Activated CD8-positive, alpha-beta memory T cell treated with anti-CD3 and anti-CD28 coated beads, Interleukin-2, amount 50 U/mL, for 24 hours (primary cell): Measurements from ENCODE around the gene BSPRY.
"Not testable (repeated sequence)": the region's sequence is repeated elsewhere in the genome, so short reads cannot be mapped to it uniquely, and the experiment has no call there.

ENCODE experiments used
- DNase-seq: peaks from one replicate; pipeline ENCODE4 v3.0.0-alpha.2; 2020; ENCODE audit errors: extremely low read depth

Gene BSPRY

DNA sequence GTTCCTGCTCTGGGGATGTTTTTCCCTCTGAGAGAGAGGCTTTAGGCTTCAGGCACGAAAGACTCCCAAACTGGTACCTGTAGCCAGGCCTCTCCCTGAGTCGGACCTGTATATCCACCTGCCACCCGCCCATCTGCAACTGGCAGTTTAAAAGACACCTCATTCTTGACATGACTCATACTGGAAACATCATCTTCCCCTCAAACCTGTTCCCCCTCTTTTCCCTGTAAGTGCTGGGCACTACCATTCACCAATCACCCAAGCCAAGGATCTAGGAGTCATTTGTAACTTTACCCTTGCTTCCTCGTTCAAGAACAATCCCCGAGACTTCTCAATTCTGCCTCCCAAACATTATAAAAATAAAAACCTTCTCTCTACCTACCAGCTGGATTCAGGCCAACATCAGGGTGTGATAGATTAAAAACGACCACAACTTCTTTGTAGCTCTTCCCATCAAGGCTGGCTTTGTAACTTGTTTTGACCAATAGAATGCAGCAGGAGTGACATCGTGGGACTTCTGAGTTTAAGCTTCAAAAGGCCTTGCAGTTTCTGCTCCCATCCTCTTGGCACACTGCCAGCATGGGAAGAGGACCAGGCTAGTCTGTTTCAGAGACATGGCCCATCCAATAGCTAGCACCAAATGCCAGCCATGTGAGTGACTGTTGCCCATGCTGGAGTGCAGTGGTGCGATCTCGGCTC is 7.5 kb upstream of the BSPRY start:
- DNase-seq, result no peak

DNA sequence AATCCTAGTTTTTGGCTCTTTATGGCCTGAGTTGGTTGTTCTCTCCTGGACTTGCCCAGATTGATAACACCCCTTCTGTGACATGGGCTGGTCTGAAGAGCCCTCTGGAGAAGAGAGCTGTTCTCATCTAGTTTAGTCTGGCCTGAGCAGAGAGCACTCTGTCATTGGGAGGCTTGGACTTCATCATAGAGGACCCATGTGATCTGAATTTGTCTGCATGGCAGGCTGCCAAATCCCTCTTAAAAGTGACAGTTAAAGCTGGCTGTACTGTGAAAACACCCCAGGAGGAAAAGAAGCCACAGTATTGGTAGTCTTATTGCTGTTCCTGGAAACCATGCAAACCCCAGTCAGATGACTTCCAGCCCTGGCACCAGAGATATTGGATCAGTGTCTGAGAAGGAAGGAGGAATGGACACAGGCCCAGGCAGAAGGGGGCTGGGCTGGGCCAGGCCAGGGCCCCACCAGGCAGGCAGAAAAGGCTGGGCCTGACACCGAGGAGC is 5.6 kb upstream of the BSPRY start:
- DNase-seq, result no peak

DNA sequence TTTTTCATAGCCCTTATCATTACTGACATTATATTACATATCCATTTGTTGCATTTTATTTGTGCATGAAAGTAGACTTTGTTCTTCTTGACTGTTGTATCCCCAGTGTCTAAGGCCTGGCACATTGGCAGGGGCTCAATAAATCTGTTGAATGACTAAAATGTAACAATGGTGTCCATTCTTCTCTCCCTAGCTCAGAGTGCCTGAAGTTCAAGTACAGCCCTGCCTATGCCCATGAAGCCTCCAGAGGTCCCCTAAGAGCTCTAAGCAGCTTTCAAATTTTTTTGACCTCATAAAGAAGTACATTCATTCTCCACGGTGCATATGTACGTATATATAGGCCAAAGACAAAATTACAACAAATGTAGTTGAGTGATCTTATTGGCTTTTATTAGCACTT is 4.2 kb upstream of the BSPRY start:
- no peak for DNase-seq

DNA sequence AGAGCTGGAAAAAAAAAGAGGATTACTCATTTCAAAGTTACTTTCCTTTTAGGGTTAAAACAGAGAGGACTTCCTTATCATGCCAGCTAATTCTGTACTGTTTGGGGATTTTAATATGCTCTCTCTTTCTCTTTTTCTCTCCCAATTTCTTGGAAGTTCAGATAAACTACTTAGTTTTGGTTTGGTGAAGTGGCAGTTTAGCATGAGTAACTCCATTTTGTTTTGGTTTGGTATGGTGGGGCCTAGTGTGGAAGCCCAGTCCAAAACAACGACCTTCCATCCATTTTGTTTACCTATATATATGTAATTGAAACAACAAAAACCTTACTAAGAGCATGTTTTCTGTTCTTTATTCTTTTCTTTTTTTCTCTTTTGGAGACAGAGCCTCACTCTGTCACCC is 3.7 kb upstream of the BSPRY start:
- no peak for DNase-seq

DNA sequence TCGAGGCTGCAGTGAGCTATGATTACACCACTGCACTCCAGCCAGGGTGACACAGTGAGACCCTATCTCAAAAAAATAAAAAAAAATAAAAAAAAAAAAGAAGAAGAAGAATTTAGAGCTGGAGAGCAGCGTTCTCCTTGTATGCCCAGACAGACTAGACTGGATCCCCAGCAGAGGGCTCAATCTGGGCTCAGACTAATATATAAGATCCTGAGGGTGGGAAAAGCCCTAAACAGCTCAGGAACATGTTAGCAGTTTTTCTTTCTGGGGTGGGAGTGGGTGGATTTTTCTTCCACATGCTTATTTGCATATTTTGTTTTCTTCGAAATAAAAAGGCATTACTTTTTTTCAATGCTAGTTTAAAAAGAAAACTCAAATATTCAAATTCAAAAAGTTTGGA is 904 bp upstream of the BSPRY start:
- DNase-seq, result no peak

DNA sequence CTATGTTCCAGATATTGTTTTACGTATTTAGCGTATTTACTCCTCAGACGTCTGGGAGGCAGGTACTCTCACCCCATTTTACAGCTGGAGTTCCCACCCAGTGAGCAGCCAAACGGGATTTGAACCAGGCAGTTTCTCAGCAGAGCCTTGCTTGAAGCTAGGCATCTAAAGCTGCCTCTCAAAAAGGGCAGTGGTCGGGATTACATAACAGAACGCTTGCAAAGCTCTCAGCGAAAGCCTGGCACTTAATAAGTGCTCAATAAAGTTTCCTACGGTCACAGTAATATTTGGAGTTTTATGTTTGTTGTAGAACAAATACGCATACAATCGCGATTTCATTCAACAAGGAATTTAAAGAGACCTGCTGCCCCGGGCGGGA is 286 bp upstream of the BSPRY start:
- no peak for DNase-seq

DNA sequence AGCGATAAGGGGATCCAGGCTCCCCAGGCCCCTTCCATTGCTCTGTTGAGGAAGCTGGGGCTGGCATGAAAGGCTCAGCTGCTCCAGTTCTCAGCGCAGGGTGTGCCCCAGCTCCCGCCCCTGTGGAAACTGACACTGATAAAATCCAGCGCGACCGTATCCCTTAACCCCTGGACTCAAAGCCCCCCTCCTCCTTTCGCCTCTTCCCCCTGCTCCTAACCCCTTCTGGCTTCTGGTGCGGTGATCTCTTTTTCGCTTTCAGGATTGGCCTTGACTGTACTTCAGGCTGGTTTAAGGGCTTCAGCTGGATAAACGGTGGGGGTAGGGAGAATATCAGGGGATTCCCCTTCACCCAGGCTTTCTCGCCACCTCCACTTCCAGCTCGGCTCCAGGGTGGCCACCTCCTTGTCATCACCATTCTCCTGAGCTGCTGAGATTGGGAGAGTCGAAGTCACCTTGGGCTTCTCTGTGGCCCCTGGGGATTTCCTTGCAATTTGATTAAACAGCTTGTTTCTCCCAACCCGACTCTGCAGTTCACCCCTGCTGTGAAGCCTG is 843 bp downstream of the BSPRY start:
- no peak for DNase-seq

DNA sequence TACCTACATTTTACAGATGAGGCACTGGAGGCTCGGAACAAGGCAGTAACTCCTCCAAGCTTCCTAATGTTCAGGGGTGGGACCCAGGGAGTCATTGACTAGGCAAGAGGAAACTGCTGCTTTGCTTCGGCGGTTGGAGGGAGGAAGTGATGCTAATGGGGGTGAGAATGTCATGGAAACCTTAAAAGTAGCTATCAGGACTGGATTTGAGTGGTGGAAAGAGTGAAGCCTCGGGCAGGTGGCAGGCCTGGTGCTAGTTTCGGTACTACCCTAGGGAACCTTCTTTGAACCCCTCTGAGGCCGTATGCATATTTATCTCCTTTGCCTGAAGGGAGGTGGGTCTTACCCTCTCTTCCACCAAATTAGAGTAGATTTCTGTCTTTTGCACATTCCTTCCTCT is 1.6 kb downstream of the BSPRY start:
- no peak for DNase-seq

DNA sequence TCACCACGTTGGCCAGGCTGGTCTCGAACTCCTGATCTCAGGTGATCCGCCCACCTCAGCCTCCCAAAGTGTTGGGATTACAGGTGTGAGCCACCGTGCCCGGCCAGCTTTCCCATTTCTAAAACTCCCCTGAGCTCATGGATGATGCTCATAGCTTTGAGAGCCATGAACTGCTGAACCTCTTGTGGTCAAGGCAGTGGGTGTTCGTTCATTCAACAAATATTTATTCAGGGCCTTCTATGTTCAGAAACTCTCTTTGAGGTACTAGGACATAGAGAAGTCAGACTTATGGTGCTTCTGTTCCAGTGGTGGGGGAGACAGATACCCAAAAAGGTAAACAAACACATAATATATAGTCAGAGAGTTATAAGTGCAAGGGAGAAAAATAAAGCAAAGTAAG is 2.7 kb downstream of the BSPRY start:
- no peak for DNase-seq

DNA sequence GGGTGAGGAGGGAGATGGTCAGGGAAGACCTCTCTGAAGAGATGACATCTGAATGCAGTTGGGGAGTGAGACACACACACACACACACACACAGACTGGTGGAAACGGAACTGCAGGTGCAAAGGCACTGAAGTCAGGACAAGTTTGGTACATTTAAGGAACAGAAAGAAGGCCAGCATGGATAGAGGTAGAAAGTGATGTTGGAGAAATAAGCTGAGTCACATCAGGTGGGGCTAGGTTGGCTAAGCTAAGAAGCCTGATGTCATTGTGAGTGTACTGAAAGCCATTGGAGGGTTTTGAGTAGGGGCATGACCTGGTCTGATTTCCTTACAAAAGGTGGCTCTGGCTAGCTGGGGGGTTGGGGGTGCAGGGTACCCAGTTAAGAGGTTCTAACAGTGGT is 3.1 kb downstream of the BSPRY start:
- no peak for DNase-seq

DNA sequence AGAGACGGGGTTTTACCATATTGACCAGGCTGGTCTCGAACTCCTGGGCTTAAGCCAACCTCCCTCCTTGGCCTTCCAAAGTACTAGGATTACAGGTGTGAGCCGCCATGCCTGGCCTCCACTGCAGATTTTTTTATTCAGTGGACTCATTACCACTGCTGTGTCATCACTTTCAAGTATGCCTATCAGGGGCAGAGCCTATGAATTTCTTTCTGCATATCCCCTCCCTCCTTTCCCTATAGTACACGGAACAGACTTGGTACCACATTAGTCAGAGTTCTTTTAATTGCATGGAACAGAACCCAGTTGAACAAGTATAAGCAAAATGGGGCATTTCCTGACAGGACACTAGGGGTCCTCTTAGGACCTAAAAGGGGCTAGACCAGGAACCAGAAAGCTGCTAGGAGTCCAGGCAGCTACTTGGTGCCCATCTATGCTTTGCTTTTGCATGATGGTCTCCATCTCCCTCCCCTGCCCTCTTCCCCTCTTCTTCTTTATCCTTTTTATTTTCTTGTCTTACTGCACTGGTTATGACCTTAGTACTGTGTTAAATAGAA is 5.8 kb downstream of the BSPRY start:
- DNase-seq, result no peak

DNA sequence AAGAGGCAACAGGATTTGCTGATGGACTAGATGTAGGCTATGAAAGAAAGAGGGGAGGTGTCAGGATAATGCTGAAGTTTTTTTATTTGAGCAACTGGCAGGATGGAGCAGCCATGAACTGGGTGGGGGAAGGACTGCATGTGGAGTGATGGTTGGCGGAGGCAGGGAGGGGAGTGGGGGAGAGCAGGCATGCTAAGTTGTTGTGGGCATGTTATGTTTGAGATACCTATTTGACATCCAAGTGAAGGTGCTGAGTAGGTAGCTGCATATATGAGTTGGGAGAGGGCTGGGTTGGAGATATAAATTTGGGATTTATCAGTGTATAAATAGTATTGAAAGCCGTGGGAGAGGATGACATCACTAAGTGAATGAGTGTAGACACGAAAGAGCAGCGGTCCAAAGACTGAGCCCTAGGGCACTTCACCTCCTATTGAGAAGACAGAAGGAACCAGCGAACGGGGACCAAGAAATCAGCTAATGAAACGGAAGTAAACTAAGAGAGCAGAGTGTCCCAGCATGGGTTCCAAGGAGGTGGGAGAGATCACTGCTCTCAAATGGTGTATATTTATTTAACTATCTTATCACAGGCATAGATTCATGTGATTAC is 7.4 kb downstream of the BSPRY start:
- no peak for DNase-seq

DNA sequence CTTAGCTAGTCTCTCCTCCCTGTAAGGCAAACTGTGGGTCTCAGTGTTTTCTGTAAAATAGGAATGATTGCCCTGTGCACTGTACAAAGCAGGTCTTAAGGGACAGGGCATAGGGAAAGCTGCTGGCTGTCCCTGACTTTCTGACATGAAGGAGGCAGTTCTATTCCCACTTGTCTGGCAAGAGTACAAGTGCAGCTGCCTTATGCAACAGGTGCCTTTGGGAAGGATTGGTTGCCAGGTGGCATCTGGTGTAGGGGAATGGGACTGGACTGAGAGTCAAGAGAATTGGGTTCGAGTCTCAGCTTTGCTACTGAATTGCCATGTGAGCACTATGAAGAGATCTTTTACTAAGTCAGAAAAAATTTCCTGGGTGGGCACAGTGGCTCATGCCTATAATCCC is 10.0 kb downstream of the BSPRY start:
- DNase-seq, result no peak

DNA sequence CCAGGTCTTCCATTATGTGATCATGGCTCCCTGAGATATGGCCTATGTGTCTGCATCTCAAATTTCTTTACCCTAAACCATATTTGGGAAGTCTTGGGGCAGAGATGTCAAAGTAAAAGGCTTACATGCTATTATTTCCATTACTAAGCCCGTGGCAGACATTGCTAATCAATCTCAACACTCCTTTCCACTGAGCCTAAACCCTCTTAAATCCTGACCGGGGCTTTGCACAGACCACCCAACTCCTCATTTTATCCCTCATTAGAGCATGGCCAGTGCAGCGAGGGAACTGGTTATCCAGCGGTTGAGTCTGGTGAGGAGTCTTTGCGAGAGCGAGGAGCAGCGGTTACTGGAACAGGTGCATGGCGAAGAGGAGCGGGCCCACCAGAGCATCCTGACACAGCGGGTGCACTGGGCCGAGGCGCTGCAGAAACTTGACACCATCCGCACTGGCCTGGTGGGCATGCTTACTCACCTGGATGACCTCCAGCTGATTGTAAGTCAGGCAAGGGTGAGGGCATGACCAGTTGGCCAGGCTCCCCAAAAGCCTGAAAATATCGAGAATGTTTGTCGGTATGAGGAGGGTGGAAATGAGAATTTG is 11.0 kb downstream of the BSPRY start:
- no peak for DNase-seq

DNA sequence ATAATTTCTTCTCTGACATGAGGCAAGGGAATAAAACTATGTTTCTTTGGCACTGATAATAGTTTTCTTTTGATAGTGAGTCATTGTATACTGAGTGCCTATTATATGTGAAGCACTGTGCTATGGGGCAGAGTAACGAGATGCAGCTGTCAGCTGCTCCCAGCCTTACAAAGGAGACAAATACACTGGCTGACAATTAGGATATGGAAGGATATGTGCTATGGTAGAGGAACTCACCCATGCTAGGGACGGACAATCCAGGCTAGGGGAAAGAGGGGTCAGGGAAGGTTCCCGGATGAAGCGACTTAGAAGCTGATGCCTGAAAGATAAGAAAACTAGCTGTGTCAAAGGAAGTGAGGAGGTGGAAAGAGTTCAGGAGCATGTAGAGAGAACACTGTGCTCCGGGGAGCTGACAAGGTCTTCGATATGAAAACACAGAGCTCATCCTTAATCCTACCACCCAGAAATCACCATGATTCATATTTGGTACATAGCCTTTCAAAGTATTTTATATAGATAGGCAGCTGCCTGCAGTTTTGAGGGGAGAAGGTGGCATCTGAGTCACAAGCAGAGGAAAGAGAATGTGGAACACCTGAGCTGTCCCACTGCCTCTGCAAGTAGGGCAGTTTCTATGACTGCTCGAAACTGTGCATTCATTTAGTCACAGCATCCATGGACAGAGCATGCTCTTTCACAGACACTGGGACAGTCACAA is 12.1 kb downstream of the BSPRY start:
- DNase-seq, result no peak

DNA sequence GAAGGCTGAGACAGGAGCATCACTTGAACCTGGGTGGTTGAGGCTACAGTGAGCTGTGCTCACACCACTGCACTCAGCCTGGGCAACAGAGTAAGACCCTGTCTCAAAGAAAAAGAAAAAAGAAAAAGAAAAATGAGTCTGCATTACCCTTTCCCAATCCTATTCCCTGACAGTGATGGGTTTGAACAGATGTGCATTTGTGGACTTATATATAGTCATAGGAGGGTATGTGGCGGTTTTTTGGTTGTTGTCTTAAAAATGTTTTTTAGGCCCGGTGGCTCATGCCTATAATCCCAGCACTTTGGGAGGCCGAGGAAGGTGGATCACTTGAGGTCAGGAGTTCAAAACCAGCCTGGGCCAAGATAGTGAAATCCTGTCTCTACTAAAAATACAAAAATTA is 14.0 kb downstream of the BSPRY start:
- DNase-seq, result no peak

DNA sequence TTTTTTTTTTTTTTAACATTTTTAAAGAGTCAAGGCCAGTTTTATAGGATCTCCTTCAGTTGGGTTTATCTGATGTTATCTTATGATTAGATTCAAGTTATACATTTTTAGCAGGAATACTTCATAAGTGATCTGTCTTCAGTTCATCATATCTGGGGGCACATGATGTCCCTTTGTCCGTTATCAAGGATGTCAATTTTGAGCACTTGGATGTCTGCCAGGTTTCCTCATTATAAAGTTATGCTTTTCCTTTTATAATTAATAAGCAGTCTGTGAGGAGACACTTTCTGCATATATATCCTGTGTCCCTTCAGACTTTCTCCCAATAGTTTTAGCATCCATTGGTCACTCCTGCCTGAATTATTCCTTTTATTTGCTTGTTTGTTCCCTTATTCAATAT is 15.6 kb downstream of the BSPRY start:
- no peak for DNase-seq

DNA sequence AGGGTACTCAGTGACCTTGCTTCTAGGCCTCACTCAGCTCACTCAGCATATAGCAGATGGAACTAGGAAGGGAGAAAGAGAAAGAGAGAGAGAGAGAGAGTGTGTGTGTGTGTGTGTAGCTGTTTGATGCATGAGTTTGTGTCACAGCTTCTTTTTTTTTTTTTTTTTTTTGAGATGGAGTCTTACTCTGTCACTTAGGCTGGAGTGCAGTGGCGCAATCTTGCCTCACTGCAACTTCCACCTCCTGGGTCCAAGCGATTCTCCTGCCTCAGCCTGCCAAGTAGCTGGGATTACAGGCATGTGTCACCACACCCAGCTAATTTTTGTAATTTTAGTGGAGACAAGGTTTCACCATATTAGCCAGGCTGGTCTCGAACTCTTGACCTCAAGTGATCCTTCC is 16.3 kb downstream of the BSPRY start:
- not testable (repeated sequence) for DNase-seq

DNA sequence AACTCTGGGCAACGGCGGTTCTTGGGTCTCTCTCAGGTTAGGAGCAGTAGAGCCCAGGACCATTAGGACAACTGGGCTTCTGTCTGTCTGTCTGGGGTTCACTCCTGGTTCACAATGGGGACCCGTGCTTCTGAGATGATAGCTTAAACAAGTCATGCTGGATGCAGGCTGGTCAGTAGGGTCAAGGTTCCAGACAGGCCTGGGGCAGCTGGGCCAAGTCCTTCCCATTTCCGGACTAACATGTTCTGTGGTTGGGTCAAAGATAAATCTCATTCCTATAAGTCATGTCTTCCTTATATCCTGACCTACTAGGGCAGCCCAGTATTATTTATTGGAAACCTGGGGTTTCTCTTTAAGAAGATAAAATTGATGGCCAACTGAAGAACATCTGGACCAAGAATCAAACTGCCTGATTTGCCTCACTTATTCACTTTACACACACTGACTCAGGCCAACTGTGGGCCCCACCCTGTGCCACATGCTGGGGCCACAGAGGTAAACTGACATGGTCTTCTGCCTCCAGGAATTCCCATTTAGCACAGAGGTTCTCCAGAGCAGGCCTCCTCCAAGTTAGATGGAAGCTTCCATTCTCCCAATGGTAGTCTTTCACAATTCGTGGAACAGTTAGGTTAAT is 19.1 kb downstream of the BSPRY start:
- no peak for DNase-seq

DNA sequence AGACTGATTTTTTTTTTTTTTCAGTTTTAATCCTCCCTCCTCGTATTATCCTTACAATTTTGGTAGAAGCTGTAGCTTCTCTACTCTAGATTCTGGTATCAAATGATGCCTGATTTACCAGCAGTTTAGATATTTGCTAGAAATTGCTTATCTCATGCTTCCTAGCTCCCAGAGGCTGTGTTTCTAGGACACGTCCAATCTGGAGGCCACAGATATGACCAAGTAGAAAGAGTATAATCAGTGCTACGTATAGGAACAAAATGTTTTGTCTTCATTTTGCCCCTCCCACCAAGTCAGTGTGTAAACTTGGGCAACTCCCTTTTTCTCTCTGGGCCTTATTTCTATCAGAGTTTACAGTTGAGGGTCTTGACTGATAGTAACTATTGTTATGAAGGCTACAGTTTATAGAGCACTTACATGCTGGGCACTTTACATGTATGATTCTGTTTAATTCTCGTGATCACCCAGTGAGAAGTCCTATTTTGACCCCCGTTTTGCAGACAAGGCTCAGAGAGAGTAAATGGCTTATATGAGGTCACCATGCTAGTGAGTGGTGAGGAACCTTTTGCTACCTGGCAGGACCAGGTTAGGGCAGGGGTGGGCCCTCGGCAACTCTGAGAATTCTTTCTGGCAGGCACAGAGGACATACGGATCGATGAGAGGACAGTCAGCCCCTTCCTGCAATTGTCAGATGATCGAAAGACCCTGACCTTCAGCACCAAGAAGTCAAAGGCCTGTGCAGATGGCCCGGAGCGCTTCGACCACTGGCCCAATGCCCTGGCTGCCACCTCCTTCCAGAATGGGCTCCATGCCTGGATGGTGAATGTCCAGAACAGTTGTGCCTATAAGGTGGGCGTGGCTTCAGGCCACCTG is 19.9 kb downstream of the BSPRY start:
- no peak for DNase-seq

DNA sequence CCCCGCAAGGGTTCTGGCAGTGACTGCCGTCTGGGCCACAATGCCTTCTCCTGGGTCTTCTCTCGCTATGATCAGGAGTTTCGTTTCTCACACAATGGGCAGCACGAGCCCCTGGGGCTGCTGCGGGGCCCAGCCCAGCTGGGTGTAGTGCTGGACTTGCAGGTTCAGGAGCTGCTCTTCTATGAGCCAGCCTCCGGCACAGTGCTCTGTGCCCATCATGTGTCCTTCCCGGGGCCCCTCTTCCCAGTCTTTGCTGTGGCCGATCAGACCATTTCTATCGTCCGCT is 20.5 kb downstream of the BSPRY start:
- DNase-seq, result no peak
